Measurements from ENCODE around the gene TNFAIP3. TPM values are rescaled to one million over a fixed set of nuclear protein-coding genes. Genes with fewer than 3 reads are reported as not detected.
A peak's percentile ranks its signal among the peaks of the same experiment; 100 is the strongest.

Gene TNFAIP3
- total RNA-seq, 2 experiments from 2014 or later, result 3,816 to 3,885 TPM

DNA sequence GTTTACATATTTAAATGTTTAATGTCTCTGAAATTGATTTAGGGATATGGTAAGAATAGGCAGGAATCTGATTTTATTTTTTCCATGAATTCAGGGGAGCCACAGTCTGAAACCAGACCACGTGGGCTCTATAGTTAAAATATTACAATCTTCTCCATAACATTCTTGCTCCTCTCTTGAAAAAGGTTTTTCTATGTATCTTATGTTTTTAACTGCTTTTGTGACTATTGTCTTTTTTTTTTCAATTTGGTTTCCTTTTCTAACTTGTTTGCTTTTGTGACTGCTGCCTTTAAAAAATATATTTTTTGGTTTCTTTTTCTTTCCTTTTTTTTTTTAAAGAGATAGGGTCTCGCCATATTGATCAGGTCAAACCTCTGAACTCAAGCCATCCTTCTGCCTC lies 40.1 kb downstream of the TNFAIP3 start:
- CTCF ChIA-PET, result no interaction called here
- no peak overlapping the region for H3K27ac ChIP-seq (ENCODE audit: low read depth in 1 of 2, low read length in 2 of 2)
- peaks cover 9% of the 10 kb centered on the region for H3K4me1 ChIP-seq (ENCODE audit: insufficient read depth, low read length)

GRCh38 chr6:137909533-137909932 lies 42.5 kb downstream of the TNFAIP3 start:
- Histone ChIP-seq H3K4me3 (ENCODE audit: low read length) (no peak overlapping the region), H3K27ac (ENCODE audit: low read depth in 1 of 2, low read length in 2 of 2) (no peak overlapping the region), H3K27me3 (ENCODE audit: control insufficient read depth in 1 of 2, insufficient read depth in 2 of 2, low read length in 2 of 2) (no peaks in the 10 kb centered on the region), H3K4me1 (ENCODE audit: insufficient read depth, low read length) (peaks cover 7% of the 10 kb centered on the region), H3K36me3 (ENCODE audit: insufficient read depth, low read length) (no peaks in the 10 kb centered on the region), H3K9me3 (ENCODE audit: control insufficient read depth in 1 of 2, insufficient read depth in 1 of 2, low read length in 2 of 2) (no peaks in the 10 kb centered on the region)
- Mint-ChIP-seq H3K27ac (no peak overlapping the region), H3K4me1 (ENCODE audit: low read depth) (peaks cover 34% of the 10 kb centered on the region), H3K27me3 (no peaks in the 10 kb centered on the region), H3K9me3 (peaks cover 3% of the 10 kb centered on the region), H3K36me3 (ENCODE audit: low read depth) (no peaks in the 10 kb centered on the region), H3K4me3 (no peak overlapping the region)
- ATAC-seq (ENCODE audit: poor library complexity) (no peak), DNase-seq (no peak)
- POLR2A ChIA-PET, result no interaction called here
- CTCF ChIA-PET, result no interaction called here
- TF ChIP-seq CTCF (IDR thresholded peaks at IDR 0.05), result no peak
- intact Hi-C loops (cut with DNase I, micrococcal nuclease), result no loop called here

More for the DNA sequence above, 40.1 kb downstream of the TNFAIP3 start:
- H3K4me3 ChIP-seq (ENCODE audit: low read length), result no peak overlapping the region
- Mint-ChIP-seq H3K9me3 (no peaks in the 10 kb centered on the region), H3K27ac (no peak overlapping the region), H3K4me3 (no peak overlapping the region), H3K27me3 (no peaks in the 10 kb centered on the region), H3K36me3 (ENCODE audit: low read depth) (no peaks in the 10 kb centered on the region), H3K4me1 (ENCODE audit: low read depth) (peaks cover 37% of the 10 kb centered on the region)
- no peaks in the 10 kb centered on the region for H3K27me3 ChIP-seq (ENCODE audit: control insufficient read depth in 1 of 2, insufficient read depth in 2 of 2, low read length in 2 of 2)
- DNase-seq (no peak), ATAC-seq (ENCODE audit: poor library complexity) (no peak)
- no peaks in the 10 kb centered on the region for H3K36me3 ChIP-seq (ENCODE audit: insufficient read depth, low read length)
- intact Hi-C loops (cut with DNase I, micrococcal nuclease), result no loop called here
- POLR2A ChIA-PET, result interaction anchor here (0.7 kb wide), 1 partner anchor 13 kb away, joined by 3 read pairs; no protein-coding TSS in a partner anchor
- no peaks in the 10 kb centered on the region for H3K9me3 ChIP-seq (ENCODE audit: control insufficient read depth in 1 of 2, insufficient read depth in 1 of 2, low read length in 2 of 2)
- no peak for TF ChIP-seq CTCF (IDR thresholded peaks at IDR 0.05)

DNA sequence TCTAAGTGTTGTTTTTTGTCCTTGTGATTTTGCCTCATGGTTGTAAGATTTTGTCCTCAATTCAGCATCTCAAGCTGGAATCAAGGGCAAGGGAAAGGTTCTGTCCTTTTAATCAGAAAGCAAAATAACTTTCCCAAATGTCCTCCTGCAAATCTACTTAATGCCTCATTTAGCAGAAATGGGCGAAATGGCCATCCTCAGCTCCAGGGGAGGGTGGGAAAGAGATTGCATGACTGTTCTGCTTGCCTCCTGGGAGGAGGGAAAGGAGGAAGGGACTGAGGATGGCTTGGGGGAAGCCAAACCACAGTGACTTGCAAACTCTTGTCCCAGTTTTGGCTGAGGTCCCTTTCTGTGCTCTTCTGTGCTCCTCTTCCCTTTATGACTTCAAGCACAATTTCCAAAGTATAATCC lies 43.4 kb downstream of the TNFAIP3 start:
- no peak for TF ChIP-seq CTCF (IDR thresholded peaks at IDR 0.05)
- no peaks in the 10 kb centered on the region for H3K36me3 Mint-ChIP-seq (ENCODE audit: low read depth)
- no peak overlapping the region for H3K27ac ChIP-seq (ENCODE audit: low read depth in 1 of 2, low read length in 2 of 2)
- H3K27me3 Mint-ChIP-seq, result no peaks in the 10 kb centered on the region
- ChIA-PET POLR2A (interaction anchor here (0.8 kb wide), 1 partner anchor 29 kb away, joined by 3 read pairs; no protein-coding TSS in a partner anchor), CTCF (interaction anchor here (1.1 to 2.3 kb wide), 2 partner anchors 8 to 26 kb away, joined by 3 to 8 read pairs; no protein-coding TSS in a partner anchor)
- H3K27ac Mint-ChIP-seq, result no peak overlapping the region
- no peak overlapping the region for H3K4me3 Mint-ChIP-seq
- H3K9me3 Mint-ChIP-seq, result peaks cover 3% of the 10 kb centered on the region
- DNase-seq, result peak in 2 of 14 experiments; percentile 33 to 35
- H3K27me3 ChIP-seq (ENCODE audit: control insufficient read depth in 1 of 2, insufficient read depth in 2 of 2, low read length in 2 of 2), result no peaks in the 10 kb centered on the region
- intact Hi-C loops (cut with DNase I, micrococcal nuclease), result no loop called here
- no peak for ATAC-seq (ENCODE audit: poor library complexity)
- H3K4me1 ChIP-seq (ENCODE audit: insufficient read depth, low read length), result no peaks in the 10 kb centered on the region
- no peaks in the 10 kb centered on the region for H3K36me3 ChIP-seq (ENCODE audit: insufficient read depth, low read length)
- peaks cover 25% of the 10 kb centered on the region for H3K4me1 Mint-ChIP-seq (ENCODE audit: low read depth)
- no peak overlapping the region for H3K4me3 ChIP-seq (ENCODE audit: low read length)
- no peaks in the 10 kb centered on the region for H3K9me3 ChIP-seq (ENCODE audit: control insufficient read depth in 1 of 2, insufficient read depth in 1 of 2, low read length in 2 of 2)

All from CD4-positive, alpha-beta T cell (primary cell).